ENCODE results near the gene MCF2L2.

Gene MCF2L2

GRCh38 chr3:183272142-183272541 lies 156.3 kb downstream of the MCF2L2 start:
- H3K27ac ChIP-seq, result no peak overlapping the region
- TF ChIP-seq, protein P1, sequence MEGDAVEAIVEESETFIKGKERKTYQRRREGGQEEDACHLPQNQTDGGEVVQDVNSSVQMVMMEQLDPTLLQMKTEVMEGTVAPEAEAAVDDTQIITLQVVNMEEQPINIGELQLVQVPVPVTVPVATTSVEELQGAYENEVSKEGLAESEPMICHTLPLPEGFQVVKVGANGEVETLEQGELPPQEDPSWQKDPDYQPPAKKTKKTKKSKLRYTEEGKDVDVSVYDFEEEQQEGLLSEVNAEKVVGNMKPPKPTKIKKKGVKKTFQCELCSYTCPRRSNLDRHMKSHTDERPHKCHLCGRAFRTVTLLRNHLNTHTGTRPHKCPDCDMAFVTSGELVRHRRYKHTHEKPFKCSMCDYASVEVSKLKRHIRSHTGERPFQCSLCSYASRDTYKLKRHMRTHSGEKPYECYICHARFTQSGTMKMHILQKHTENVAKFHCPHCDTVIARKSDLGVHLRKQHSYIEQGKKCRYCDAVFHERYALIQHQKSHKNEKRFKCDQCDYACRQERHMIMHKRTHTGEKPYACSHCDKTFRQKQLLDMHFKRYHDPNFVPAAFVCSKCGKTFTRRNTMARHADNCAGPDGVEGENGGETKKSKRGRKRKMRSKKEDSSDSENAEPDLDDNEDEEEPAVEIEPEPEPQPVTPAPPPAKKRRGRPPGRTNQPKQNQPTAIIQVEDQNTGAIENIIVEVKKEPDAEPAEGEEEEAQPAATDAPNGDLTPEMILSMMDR (conservative IDR thresholded peaks at IDR 0.05), result no peak

- no peak overlapping the region for H3K27ac ChIP-seq
These were observed 158.1 kb downstream of the MCF2L2 start for GRCh38 chr3:183270344-183270743.

GRCh38 chr3:183269345-183269744 lies 159.1 kb downstream of the MCF2L2 start:
- TF ChIP-seq, protein P1 (conservative IDR thresholded peaks at IDR 0.05), result no peak
- H3K27ac ChIP-seq, result no peak overlapping the region

More at GRCh38 chr3:183270344-183270743, 158.1 kb downstream of the MCF2L2 start:
- TF ChIP-seq, protein P1 (conservative IDR thresholded peaks at IDR 0.05), result no peak

DNA sequence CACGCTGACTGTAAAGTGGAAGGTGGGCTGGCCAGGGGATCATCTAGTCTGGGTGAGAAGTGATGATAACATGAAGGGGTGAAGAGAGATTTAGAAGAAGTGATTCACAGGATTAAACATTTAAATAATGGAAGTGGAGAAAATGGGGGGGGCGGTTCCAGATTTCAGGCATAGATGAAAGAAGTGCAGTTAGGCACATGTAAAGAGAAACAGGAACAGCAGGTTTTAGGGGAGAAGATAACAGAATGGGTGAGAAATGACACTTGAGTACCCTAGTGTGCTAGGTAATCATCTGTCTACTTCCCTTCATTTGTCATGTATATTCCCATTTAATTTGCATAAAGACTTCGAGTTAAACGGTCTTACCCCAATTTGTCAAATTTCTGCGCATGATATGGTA lies 160.1 kb downstream of the MCF2L2 start:
- no peak overlapping the region for H3K27ac ChIP-seq
- TF ChIP-seq, protein P1 (conservative IDR thresholded peaks at IDR 0.05), result no peak

GRCh38 chr3:183267140-183267539 lies 161.3 kb downstream of the MCF2L2 start:
- no peak overlapping the region for H3K27ac ChIP-seq
- TF ChIP-seq, protein P1 (conservative IDR thresholded peaks at IDR 0.05), result no peak

DNA sequence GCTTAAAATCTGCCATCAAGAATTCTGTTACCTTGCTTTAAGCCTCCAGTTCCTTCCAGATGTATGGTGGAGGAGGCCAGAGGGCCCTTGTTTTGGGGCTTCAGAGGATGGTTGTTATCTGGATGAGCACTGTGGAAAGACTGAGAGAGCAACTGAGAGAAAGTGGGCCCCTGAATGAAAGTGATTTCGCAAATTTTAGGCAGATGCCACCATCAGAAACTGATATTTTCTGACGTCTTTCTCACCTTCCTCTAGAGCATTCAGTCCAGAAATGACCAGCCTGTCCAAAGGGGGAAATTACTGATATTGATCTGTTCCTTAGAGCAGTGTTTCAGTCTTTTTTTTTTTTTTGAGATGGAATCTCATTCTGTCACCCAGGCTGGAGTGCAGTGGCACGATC lies 162.0 kb downstream of the MCF2L2 start:
- no peak overlapping the region for H3K27ac ChIP-seq
- TF ChIP-seq, protein P1 (conservative IDR thresholded peaks at IDR 0.05), result no peak

GRCh38 chr3:183265834-183266417 lies 162.5 kb downstream of the MCF2L2 start:
- no peak overlapping the region for H3K27ac ChIP-seq
- TF ChIP-seq, protein P1 (conservative IDR thresholded peaks at IDR 0.05), result no peak

Measured in VCaP (cell line).